HCT116 (cell line): ENCODE measurements around the gene BLOC1S3.

Experiments used
- CEBPB ChIP-seq: IDR thresholded peaks from 2 replicates; pipeline ENCODE4 v1.6.1; 2012; ENCODE audit warnings: low read depth
- EZH2 ChIP-seq: fragments of 200-600 bp; sonication (generic); IDR thresholded peaks from 2 replicates; pipeline ENCODE4 v1.6.1; 2017; ENCODE audit warnings: antibody characterized with exemption, mixed run types
- EZH2phosphoT487 ChIP-seq: fragments of 200-600 bp; IDR thresholded peaks from 2 replicates; pipeline ENCODE4 v1.6.1; 2018; ENCODE audit warnings: antibody characterized with exemption, borderline replicate concordance
- JUND ChIP-seq: IDR thresholded peaks from 2 replicates; pipeline ENCODE4 v1.6.1; 2012
- MAX ChIP-seq: IDR thresholded peaks from 2 replicates; pipeline ENCODE4 v1.6.1; 2012
- POLR2A ChIP-seq: IDR thresholded peaks from 2 replicates; pipeline ENCODE4 v1.7.0; 2011; ENCODE audit warnings: borderline replicate concordance; ENCODE audit not compliant: insufficient read depth, insufficient read length; ENCODE audit errors: extremely low read depth
- POLR2AphosphoS5 ChIP-seq: IDR thresholded peaks from 2 replicates; pipeline ENCODE4 v1.6.1; 2011; ENCODE audit warnings: mild to moderate bottlenecking, low read depth, low read length, moderate library complexity
- RAD21 ChIP-seq: IDR thresholded peaks from 2 replicates; pipeline ENCODE4 v1.6.1; 2012; ENCODE audit warnings: low read depth, mild to moderate bottlenecking
- SIN3A ChIP-seq: IDR thresholded peaks from 2 replicates; pipeline ENCODE4 v1.6.1; 2012; ENCODE audit warnings: low read depth
- TCF7L2 ChIP-seq: IDR thresholded peaks from 2 replicates; pipeline ENCODE4 v1.7.0; 2011; ENCODE audit warnings: borderline replicate concordance, inconsistent platforms; ENCODE audit not compliant: insufficient read depth, insufficient read length; ENCODE audit errors: extremely low read depth
- ZFX ChIP-seq: fragments of 450-650 bp; IDR thresholded peaks from 2 replicates; pipeline ENCODE4 v1.6.1; 2017
- TF ChIP-seq, protein P1 (sequence below), 3 experiments: fragments of 200-600 bp in 1 of 3; sonication (generic) in 1 of 3; IDR thresholded peaks in 2 of 3; conservative IDR thresholded peaks in 1 of 3; 2 replicates each; pipeline ENCODE4 v1.5.1; 2012 to 2017; ENCODE audit warnings: low read depth in 2 of 3, low read length in 2 of 3, antibody characterized with exemption in 1 of 3, borderline replicate concordance in 1 of 3, control low read depth in 1 of 3, mild to moderate bottlenecking in 1 of 3, mixed read lengths in 1 of 3, mixed run types in 1 of 3, moderate library complexity in 1 of 3; ENCODE audit not compliant: insufficient read depth in 1 of 3
- TF ChIP-seq, protein P2 (sequence below): IDR thresholded peaks from 2 replicates; pipeline ENCODE4 v1.6.1; 2012
- TF ChIP-seq, protein P3 (sequence below): IDR thresholded peaks from 2 replicates; pipeline ENCODE4 v1.6.1; 2011; ENCODE audit warnings: mild to moderate bottlenecking, low read length, moderate library complexity; ENCODE audit not compliant: insufficient replicate concordance; ENCODE audit errors: extremely low read depth

- TF ChIP-seq MAX (no peak), EZH2phosphoT487 (no peak), EZH2 (no peak), POLR2AphosphoS5 (no peak), POLR2A (no peak), CEBPB (no peak), RAD21 (no peak), SIN3A (no peak), TCF7L2 (no peak), JUND (no peak), ZFX (no peak)
- TF ChIP-seq, protein P1, sequence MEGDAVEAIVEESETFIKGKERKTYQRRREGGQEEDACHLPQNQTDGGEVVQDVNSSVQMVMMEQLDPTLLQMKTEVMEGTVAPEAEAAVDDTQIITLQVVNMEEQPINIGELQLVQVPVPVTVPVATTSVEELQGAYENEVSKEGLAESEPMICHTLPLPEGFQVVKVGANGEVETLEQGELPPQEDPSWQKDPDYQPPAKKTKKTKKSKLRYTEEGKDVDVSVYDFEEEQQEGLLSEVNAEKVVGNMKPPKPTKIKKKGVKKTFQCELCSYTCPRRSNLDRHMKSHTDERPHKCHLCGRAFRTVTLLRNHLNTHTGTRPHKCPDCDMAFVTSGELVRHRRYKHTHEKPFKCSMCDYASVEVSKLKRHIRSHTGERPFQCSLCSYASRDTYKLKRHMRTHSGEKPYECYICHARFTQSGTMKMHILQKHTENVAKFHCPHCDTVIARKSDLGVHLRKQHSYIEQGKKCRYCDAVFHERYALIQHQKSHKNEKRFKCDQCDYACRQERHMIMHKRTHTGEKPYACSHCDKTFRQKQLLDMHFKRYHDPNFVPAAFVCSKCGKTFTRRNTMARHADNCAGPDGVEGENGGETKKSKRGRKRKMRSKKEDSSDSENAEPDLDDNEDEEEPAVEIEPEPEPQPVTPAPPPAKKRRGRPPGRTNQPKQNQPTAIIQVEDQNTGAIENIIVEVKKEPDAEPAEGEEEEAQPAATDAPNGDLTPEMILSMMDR (IDR thresholded peaks at IDR 0.05 in 2 of 3, conservative IDR thresholded peaks at IDR 0.05 in 1 of 3; ENCODE audit: borderline replicate concordance in 1 of 3, insufficient read depth in 1 of 3, low read depth in 2 of 3, low read length in 2 of 3) = no peak
- TF ChIP-seq, protein P2, sequence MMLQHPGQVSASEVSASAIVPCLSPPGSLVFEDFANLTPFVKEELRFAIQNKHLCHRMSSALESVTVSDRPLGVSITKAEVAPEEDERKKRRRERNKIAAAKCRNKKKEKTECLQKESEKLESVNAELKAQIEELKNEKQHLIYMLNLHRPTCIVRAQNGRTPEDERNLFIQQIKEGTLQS = no peak
- TF ChIP-seq, protein P3, sequence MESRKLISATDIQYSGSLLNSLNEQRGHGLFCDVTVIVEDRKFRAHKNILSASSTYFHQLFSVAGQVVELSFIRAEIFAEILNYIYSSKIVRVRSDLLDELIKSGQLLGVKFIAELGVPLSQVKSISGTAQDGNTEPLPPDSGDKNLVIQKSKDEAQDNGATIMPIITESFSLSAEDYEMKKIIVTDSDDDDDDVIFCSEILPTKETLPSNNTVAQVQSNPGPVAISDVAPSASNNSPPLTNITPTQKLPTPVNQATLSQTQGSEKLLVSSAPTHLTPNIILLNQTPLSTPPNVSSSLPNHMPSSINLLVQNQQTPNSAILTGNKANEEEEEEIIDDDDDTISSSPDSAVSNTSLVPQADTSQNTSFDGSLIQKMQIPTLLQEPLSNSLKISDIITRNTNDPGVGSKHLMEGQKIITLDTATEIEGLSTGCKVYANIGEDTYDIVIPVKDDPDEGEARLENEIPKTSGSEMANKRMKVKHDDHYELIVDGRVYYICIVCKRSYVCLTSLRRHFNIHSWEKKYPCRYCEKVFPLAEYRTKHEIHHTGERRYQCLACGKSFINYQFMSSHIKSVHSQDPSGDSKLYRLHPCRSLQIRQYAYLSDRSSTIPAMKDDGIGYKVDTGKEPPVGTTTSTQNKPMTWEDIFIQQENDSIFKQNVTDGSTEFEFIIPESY = no peak
These were observed 35.9 kb upstream of the BLOC1S3 start for GRCh38 chr19:45142726-45143110.
